Fibroblast of skin of scalp (primary cell): Measurements from ENCODE around the gene SERTAD3.
"Not testable (repeated sequence)": the region's sequence is repeated elsewhere in the genome, so short reads cannot be mapped to it uniquely, and the experiment has no call there.

Source experiments
- DNase-seq: peaks from one replicate; pipeline ENCODE4 v3.0.0-alpha.2; 2013

Gene SERTAD3

GRCh38 chr19:40457953-40458596 is 13.9 kb upstream of the SERTAD3 start:
- no peak for DNase-seq

- DNase-seq = no peak
Measured at GRCh38 chr19:40457048-40457447, 12.9 kb upstream of the SERTAD3 start.

- peak; percentile 39 for DNase-seq
Measured at GRCh38 chr19:40453943-40454342, 9.8 kb upstream of the SERTAD3 start.

GRCh38 chr19:40453151-40453735 is 9.1 kb upstream of the SERTAD3 start:
- no peak for DNase-seq

DNA sequence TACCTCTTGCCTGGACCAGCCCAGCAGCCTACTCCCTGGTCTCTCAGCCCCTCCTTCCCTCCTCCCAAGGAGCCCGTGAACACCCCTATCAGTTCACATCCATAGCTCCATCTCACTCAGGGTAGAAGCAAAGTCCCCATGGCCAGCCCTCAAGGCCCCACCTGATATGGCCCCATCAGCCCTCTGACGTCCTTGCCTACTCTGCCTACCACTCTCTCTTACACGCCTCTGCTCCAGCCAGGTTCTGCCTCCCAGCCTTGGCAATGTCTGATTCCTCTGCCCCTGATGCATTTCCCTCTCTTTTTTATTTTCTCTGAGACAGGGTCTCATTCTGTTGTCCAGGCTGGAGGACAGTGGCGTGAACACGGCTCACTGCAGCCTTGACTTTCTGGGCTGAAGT is 7.9 kb upstream of the SERTAD3 start:
- no peak for DNase-seq

DNA sequence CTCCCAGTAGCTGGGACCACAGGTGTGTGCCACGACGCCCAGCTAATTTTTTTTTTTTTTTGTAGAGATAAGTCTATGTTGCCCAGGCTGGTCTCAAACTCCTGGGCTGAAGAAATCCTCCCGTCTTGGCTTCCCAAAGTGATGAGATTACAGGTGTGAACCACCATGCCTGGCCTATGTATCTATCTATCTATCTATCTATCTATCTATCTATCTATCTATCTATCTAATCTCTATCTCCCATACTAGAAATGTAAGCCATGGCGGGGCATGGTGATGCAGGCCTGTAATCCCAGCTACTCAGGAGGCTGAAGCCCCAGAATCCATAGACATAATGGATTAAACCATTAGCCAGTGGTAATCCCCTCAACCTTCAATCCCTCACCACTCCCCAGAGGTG is 6.5 kb upstream of the SERTAD3 start:
- DNase-seq = no peak

DNA sequence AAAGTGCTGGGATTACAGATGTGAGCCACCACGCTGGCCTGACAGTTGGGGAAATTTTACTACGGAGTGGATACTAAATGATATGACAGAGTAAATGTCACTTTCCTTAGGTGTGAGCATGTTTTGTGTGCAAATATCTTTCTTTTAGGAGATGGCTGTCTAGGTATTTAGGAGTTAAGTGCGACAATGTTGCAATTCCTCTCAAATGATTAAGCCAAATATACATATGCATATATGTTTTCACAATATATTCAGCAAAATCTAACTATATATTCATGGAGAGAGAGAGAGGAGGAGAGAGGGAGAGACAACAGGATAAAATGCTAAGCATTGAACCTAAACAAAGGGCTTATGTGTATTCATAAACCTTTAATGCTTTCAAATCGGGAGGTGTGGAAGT is 5.4 kb upstream of the SERTAD3 start:
- no peak for DNase-seq

DNA sequence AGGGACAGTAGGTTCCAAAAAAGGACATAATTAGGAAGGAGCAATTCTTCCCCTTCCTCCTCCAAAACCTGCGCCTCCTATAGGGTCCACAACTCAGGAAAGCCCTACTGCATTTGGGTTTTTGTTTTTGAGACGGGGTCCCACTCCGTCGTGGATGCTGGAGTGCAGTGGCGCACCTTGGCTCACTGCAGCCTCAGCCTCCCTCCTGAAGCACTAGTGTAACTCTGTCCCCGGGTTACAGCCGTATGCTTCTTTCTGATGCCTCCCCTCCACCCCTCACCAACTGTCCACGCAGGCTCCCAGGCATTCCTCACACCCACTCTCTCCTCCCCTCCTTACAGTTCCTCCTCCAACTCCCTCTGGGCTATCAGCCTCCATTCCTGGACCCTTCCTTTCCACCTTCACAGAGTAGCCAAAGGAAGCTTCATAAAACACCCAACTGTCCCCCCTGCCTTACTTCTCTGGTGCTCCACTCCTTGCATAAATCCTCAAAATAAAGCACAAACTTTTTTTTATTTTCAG is 2.2 kb upstream of the SERTAD3 start:
- DNase-seq = no peak

DNA sequence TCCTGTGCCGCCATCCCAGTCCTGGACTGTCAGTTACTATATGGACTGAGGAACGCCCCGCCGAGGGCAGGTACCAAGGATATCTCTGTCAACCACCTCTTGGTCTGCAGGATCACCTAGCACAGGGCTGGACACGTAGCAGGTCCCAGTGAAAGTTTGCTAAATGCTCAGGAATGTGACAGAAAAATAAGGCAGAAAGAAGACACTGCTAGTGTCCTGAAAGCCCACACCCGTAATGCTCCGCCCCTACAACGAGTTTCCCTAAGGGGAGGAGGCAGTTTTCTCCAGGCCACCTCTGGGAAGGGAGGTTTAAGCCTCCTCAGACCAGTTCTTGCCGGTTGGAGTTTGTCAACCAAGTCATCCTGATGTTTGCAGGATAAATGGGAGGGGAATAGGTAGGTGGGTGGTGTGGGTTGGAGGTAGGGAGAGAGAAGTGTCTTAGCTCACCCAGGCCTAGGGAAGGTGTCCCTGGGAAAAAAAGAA is 1.7 kb upstream of the SERTAD3 start:
- DNase-seq = peak; percentile 25

- no peak for DNase-seq
Measured at GRCh38 chr19:40444825-40445312, 734 bp upstream of the SERTAD3 start.

GRCh38 chr19:40443131-40443999 is 770 bp downstream of the SERTAD3 start:
- DNase-seq = peak; percentile 100

- DNase-seq = no peak
Measured at GRCh38 chr19:40442328-40443130, 1.6 kb downstream of the SERTAD3 start.

GRCh38 chr19:40441719-40442253 is 2.3 kb downstream of the SERTAD3 start:
- no peak for DNase-seq

DNA sequence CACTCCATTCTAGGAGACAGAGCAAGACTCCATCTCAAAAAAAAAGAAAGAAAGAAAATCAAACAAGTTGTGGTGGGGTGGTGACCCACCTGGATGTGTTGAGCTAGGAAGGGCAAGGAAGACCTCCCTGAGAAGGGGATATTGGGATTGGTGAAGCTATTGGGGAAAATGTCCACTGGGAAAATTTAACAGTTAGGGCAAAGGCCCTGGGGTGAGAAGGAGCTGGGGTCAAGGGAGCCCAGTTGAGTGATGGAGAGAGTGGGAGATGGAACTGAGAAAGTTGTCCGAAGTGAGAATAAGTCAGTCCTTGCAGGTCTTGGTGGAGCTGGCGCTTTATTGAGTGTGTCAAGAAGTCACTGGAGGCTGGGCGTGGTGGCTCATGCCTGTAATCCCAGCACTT is 5.9 kb downstream of the SERTAD3 start:
- no peak for DNase-seq

DNA sequence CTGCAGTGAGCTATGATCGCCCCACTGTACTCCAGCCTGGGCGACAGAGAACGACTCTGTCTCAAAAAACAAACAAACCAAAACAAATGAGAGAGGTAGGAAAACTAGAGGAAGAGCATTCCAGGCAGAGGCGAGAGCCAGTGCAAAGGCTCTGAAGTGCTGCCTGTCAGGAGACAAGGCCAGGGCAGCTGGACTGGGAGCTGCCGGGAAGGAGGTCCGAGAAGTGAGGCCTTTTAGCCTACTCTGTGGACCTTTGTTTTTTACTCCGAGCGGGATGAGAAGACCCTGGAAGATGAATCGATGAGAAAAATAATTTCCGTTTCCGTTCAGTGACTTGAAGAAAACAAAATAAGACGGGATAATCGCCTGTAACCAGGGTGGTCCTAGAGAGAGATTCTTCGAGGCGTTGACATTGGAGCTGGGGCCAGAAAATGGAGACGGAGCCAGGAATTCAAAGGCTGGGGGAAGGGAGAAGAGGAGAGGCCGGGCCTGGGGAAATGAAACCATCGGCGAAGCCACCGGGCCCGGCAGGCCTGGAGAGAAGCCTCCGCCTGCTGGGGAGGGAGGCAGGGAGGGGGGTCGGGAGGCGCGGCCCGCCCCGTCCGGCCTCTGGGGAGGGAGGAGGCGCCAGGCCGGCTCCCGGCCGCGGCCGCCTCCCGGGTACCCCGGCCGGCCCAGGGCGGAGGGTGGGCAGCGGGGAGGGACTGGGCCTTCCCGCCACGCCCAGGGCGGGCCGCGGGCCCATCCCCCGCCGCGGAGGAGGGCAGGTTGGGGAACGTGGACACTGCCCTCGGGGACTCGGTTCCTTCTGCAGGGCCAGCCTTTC is 10.5 kb downstream of the SERTAD3 start:
- DNase-seq = peak; percentile 95

DNA sequence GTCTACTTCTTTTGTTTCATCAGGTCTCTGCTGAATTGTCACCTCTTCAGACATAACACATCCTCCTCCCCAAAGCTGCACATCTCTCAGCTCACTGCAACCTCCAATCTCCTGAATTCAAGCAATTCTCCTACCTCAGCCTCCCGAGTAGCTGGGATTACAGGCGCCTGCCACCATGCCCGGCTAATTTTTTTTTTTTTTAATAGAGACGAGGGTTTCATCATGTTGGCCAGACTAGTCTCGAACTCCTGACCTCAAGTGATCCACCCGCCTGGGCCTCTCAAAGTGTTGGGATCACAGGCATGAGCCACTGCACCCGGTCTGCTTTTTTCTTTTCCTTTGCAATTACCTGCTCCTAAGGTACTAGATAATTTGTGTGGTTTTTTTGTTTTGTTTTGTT is 11.4 kb downstream of the SERTAD3 start:
- DNase-seq = not testable (repeated sequence)

- no peak for DNase-seq
Measured at GRCh38 chr19:40431698-40432097, 12.4 kb downstream of the SERTAD3 start.

DNA sequence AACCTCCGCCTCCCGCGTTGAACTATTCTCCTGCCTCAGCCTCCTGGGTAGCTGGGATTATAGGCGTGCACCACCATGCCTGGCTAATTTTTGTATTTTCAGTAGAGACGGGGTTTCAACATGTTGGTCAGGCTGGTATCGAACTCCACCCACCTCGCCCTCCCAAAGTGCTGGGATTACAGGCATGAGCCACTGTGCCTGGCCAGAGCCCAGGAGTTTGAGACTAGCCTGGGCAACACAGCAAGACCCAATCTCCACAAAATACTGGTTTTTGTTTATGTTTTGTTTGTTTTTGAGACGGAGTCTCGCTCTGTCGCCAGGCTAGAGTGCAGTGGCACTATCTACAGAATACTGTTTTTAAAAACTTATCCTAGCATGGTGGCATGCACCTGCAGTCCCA is 13.9 kb downstream of the SERTAD3 start:
- not testable (repeated sequence) for DNase-seq

DNA sequence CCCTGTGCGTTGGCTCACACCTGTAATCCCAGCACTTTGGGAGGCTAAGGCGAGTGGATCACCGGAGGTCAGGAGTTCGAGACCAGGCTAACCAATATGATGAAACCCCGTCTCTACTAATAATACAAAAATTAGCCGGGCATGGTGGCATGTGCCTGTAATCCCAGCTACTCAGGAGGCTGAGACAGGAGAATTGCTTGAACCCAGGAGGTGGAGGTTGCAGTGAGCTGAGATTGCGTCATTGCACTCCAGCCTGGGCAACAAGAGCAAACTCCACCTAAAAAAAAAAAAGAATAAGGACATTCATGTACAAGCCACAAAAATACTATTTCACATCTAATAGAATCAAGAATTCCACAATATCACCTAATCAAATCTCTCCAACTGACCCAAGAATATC is 15.9 kb downstream of the SERTAD3 start:
- not testable (repeated sequence) for DNase-seq

- peak; percentile 100 for DNase-seq
Measured at GRCh38 chr19:40425450-40426287, 18.5 kb downstream of the SERTAD3 start, which contains the start of gene SERTAD1. SERTAD1 (minus strand) TSS chr19:40425992; CDS start chr19:40423546, 2,446 bp downstream.
